ENCODE measurements around the gene SH2D4B.

- TF ChIP-seq CTCF (conservative IDR thresholded peaks at IDR 0.05; ENCODE audit: low read depth, low read length) = no peak
- no peak for TF ChIP-seq EZH2 (IDR thresholded peaks at IDR 0.05; ENCODE audit: low read length, unreplicated experiment)
- TF ChIP-seq EZH2phosphoT487 (IDR thresholded peaks at IDR 0.05; ENCODE audit: borderline replicate concordance, low read length) = no peak
Measured at GRCh38 chr10:80509403-80510161, 28.1 kb upstream of the SH2D4B start.

Data from PC-3 (cell line).